Measurements from ENCODE around the gene HARS1.

DNA sequence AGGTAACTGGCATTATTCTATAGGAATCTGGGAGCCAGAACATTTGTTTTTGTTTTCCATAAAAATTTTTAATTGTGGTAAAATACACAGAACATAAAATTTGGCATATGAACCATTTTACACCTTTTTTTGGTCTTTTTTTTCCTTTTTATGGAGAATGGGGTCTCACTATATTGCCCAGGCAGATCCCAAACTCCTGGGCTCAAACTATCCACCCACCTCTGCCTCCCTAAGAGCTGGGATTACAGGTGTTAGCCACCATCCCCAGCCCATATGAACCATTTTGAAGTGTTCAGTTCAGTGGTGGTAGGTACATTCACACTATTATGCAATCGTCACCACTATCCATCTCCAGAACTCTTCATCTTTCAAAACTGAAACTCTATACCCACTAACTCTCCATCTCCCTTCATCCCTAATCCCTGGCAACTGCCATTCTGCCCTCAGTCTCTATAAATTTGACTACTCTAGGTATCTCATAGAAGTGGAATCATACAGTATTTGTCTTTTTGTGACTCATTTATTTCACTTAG, 22.5 kb upstream of the HARS1 start:
- TF ChIP-seq, protein P1, sequence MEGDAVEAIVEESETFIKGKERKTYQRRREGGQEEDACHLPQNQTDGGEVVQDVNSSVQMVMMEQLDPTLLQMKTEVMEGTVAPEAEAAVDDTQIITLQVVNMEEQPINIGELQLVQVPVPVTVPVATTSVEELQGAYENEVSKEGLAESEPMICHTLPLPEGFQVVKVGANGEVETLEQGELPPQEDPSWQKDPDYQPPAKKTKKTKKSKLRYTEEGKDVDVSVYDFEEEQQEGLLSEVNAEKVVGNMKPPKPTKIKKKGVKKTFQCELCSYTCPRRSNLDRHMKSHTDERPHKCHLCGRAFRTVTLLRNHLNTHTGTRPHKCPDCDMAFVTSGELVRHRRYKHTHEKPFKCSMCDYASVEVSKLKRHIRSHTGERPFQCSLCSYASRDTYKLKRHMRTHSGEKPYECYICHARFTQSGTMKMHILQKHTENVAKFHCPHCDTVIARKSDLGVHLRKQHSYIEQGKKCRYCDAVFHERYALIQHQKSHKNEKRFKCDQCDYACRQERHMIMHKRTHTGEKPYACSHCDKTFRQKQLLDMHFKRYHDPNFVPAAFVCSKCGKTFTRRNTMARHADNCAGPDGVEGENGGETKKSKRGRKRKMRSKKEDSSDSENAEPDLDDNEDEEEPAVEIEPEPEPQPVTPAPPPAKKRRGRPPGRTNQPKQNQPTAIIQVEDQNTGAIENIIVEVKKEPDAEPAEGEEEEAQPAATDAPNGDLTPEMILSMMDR (IDR thresholded peaks at IDR 0.05; ENCODE audit: insufficient read depth, low read depth, low read length) = no peak
- no peak for TF ChIP-seq EZH2 (IDR thresholded peaks at IDR 0.05; ENCODE audit: insufficient read depth, low read length)
